NT2/D1 (cell line): Measurements from ENCODE around the gene SH3BP2.

ENCODE experiments used
- SUZ12 ChIP-seq: IDR thresholded peaks from 2 replicates; pipeline ENCODE4 v1.6.1; 2011; ENCODE audit not compliant: insufficient read length, insufficient read depth; ENCODE audit errors: extremely low read depth
- ZNF274 ChIP-seq: IDR thresholded peaks from 2 replicates; pipeline ENCODE4 v1.6.1; 2011; ENCODE audit warnings: mild to moderate bottlenecking, low read depth, low read length

DNA sequence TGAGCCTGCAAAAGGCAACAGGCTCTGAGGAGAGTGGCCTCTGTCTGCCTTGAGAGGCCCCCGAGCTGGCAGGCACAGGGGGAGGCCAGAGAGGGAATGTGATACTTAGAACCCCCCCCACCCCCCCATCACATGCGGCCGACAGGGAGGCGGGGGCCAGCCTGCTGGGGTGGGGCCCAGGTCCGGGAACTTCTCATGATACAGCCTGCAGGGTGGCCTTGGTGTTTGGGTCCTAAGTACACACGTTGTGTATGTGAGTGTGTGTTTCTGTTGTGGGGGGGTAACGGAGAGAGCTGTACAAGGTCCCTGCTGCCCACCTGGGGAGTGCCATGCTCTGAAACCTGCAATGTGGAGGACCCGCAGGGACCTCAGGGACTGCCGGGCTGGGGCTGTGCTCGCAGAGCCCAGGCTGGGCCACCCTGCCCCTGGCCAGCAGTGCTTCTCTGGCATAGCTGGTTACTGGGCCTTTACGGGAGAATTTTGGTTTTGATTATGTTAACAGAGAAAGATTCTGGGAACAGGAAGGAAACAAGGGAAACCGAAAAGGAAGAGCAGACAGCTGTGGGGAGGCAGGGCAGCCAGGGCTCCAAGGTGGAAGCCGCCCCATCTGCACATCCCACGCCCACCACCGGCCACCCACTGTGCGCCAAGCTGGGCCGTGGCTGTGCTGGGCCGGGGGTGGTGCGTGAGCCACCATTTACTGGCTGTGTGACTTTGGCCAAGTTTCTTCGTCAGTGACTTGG lies 19.9 kb downstream of the SH3BP2 start:
- TF ChIP-seq ZNF274 (no peak), SUZ12 (no peak)
